PC-9 (cell line): Measurements from ENCODE around the gene AP3B1.

ENCODE experiments used
- CTCF ChIP-seq: fragments of 200-600 bp; sonication (generic); conservative IDR thresholded peaks from 2 replicates; pipeline ENCODE4 v1.6.1; 2017; ENCODE audit warnings: mixed run types, antibody characterized with exemption, mild to moderate bottlenecking, moderate library complexity
- EZH2 ChIP-seq: fragments of 200-600 bp; sonication (generic); IDR thresholded peaks from 2 replicates; pipeline ENCODE4 v1.8.0; 2017; ENCODE audit warnings: antibody characterized with exemption, low read depth

DNA sequence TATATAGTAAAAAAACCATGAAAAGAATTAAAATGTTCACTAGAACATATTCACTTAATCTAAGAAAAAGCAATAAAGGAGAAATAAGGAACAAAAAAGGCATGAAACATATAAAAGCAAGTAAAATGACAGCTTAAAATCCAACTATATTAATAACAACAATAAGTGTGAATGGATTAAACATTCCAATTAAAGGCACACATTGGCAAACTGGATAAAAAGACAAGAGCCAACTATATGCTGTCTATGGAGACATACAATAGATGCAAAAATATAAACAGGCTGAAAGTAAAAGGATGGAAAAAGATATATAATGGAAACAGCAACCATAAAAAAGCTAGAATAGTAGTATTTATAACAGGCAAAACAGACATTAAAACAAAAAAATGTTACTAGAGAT, 70.1 kb downstream of the AP3B1 start:
- TF ChIP-seq CTCF (no peak), EZH2 (no peak)
